Liver (tissue), 9 donors: ENCODE data around the gene PIP5K1C. TPM values are rescaled to one million over a fixed set of nuclear protein-coding genes. Genes with fewer than 3 reads are reported as not detected.

Source experiments
- DNase-seq: peaks from one replicate; pipeline ENCODE4 v3.0.0-alpha.2; 2017; ENCODE audit warnings: low spot score
- H3K27ac ChIP-seq, 2 donors: one replicate each; pipeline ENCODE4 v1.7.0; 2013; ENCODE audit warnings: inconsistent platforms in 2 of 2, low read length in 2 of 2, control low read depth in 1 of 2, low read depth in 1 of 2, mild to moderate bottlenecking in 1 of 2
- H3K27me3 ChIP-seq, 4 donors: one replicate each; pipeline versions ENCODE4 v1.6.1 to v1.7.0; 2013; ENCODE audit warnings: low read length in 3 of 4, inconsistent platforms in 1 of 4, mild to moderate bottlenecking in 1 of 4, moderate library complexity in 1 of 4; ENCODE audit not compliant: control insufficient read depth in 4 of 4, insufficient read depth in 4 of 4
- H3K36me3 ChIP-seq, 4 donors: one replicate each; pipeline versions ENCODE4 v1.6.1 to v1.7.0; 2013; ENCODE audit warnings: low read length in 3 of 4, mild to moderate bottlenecking in 3 of 4, low read depth in 1 of 4, moderate library complexity in 1 of 4; ENCODE audit not compliant: control insufficient read depth in 4 of 4, insufficient read depth in 3 of 4
- H3K4me1 ChIP-seq, 4 donors: one replicate each; pipeline versions ENCODE4 v1.6.1 to v1.7.0; 2013; ENCODE audit warnings: low read length in 3 of 4, mild to moderate bottlenecking in 3 of 4, moderate library complexity in 1 of 4; ENCODE audit not compliant: control insufficient read depth in 4 of 4, insufficient read depth in 4 of 4
- H3K4me3 ChIP-seq, 3 donors: one replicate each; pipeline versions ENCODE4 v1.6.1 to v1.7.0; 2013; ENCODE audit warnings: low read length in 3 of 3, control low read depth in 1 of 3, low read depth in 1 of 3, mild to moderate bottlenecking in 1 of 3
- H3K9ac ChIP-seq, 2 donors: one replicate each; pipeline ENCODE4 v1.7.0; 2013; ENCODE audit warnings: low read length in 2 of 2, mild to moderate bottlenecking in 2 of 2, moderate library complexity in 2 of 2, control low read depth in 1 of 2, low read depth in 1 of 2
- H3K9me3 ChIP-seq, 4 donors: one replicate each; pipeline versions ENCODE4 v1.6.1 to v1.7.0; 2013; ENCODE audit warnings: low read length in 3 of 4; ENCODE audit not compliant: control insufficient read depth in 4 of 4
- ATF3 ChIP-seq: IDR thresholded peaks from 2 replicates; pipeline ENCODE4 v1.6.1; 2016; ENCODE audit warnings: antibody characterized with exemption
- CTCF ChIP-seq: fragments of 150-350 bp; IDR thresholded peaks from 2 replicates; pipeline ENCODE4 v1.5.1; 2017; ENCODE audit warnings: improper control_type of control experiment, low read depth, low read length; ENCODE audit not compliant: missing input control
- FOXA1 ChIP-seq: IDR thresholded peaks from 2 replicates; pipeline ENCODE4 v1.6.1; 2016; ENCODE audit warnings: antibody characterized with exemption
- FOXA2 ChIP-seq: IDR thresholded peaks from 2 replicates; pipeline ENCODE4 v1.6.1; 2016; ENCODE audit warnings: antibody characterized with exemption
- GABPA ChIP-seq, 2 donors: IDR thresholded peaks in 1 of 2; conservative IDR thresholded peaks in 1 of 2; 2 replicates each; pipeline ENCODE4 v1.6.1; 2016; ENCODE audit warnings: antibody characterized with exemption in 2 of 2, mild to moderate bottlenecking in 1 of 2, moderate library complexity in 1 of 2
- HNF4A ChIP-seq, 2 donors: conservative IDR thresholded peaks; 2 replicates each; pipeline ENCODE4 v1.6.1; 2016; ENCODE audit warnings: antibody characterized with exemption in 2 of 2, mild to moderate bottlenecking in 2 of 2
- JUND ChIP-seq, 2 donors: IDR thresholded peaks; 2 replicates each; pipeline ENCODE4 v1.6.1; 2016; ENCODE audit warnings: antibody characterized with exemption in 2 of 2
- MAX ChIP-seq: IDR thresholded peaks from 2 replicates; pipeline ENCODE4 v1.6.1; 2016; ENCODE audit warnings: antibody characterized with exemption
- NR2F2 ChIP-seq: IDR thresholded peaks from 2 replicates; pipeline ENCODE4 v1.6.1; 2016; ENCODE audit warnings: antibody characterized with exemption
- RXRA ChIP-seq, 2 donors: IDR thresholded peaks; 2 replicates each; pipeline ENCODE4 v1.6.1; 2017 to 2018; ENCODE audit warnings: antibody characterized with exemption in 2 of 2, mild to moderate bottlenecking in 1 of 2
- SP1 ChIP-seq: IDR thresholded peaks from 2 replicates; pipeline ENCODE4 v1.6.1; 2018; ENCODE audit warnings: antibody characterized with exemption, mild to moderate bottlenecking
- TAF1 ChIP-seq: conservative IDR thresholded peaks from 2 replicates; pipeline ENCODE4 v1.6.1; 2016; ENCODE audit warnings: antibody characterized with exemption, mild to moderate bottlenecking
- WGBS: extraction: QIAGEN DNeasy Blood & Tissue Kit; methylation state at CpG from one replicate; pipeline ENCODE4 v1.1.7; 2013; 5-methylcytosine and 5-hydroxymethylcytosine counted together
- polyA plus RNA-seq, 2 donors: library from polyadenylated mRNA; stranded (reverse) in 1 of 2; unstranded in 1 of 2; fragments of 200-250 nt in 1 of 2; fragments of >200 nt in 1 of 2; fragmentation: Nextera tagmentation in 1 of 2; extraction: Ambion mirVana in 1 of 2; gene quantifications; one replicate each; pipeline versions ENCODE4 v1.2.1 to v1.2.3, GENCODE V29; 2013 to 2015
- total RNA-seq, 2 donors: library from RNA; depleted of rRNA; stranded (reverse); fragments of >200 nt; gene quantifications; one replicate each; pipeline ENCODE4 v1.2.3, GENCODE V29; 2014
- TF ChIP-seq, protein P1 (sequence below): IDR thresholded peaks from 2 replicates; pipeline ENCODE4 v1.6.1; 2016; ENCODE audit warnings: antibody characterized with exemption, mild to moderate bottlenecking
- donor health status: healthy.
- donor health status: healthy.
- donor health status: healthy.
- donor health status: healthy.
- donor health status: healthy.

Gene PIP5K1C
- total and polyA plus RNA-seq, 4 donors: 1.8 to 7.4 (median 6.0) TPM

DNA sequence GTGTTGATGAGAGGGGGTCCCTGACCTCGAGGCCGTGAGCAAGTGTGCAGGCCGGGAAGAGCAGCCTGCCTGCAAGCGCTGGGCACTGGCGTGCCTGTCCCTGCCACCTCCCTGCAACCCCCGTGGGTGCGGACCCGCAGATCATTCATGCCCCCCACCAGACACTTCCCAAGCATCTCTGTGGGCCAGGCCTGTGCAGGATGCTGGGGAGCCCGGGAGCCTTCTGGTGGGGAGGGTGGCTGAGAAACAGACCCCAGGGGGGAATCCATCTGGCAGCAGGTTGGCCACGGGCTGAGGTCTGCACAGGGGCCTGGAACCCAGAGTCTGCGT, 55.2 kb downstream of the PIP5K1C start:
- TF ChIP-seq GABPA (IDR thresholded peaks at IDR 0.05 in 1 of 2, conservative IDR thresholded peaks at IDR 0.05 in 1 of 2) (no peak), ATF3 (no peak), SP1 (no peak), RXRA (IDR thresholded peaks at IDR 0.05) (no peak), TAF1 (no peak)
- no peaks in the 10 kb centered on the region for H3K9me3 ChIP-seq
- 58% methylated on average over 11 of the region's 11 CpGs for WGBS
- H3K27me3 ChIP-seq: no peaks in the 10 kb centered on the region
- DNase-seq: no peak
- H3K27ac ChIP-seq: peak overlapping the region in 1 of 2 donors; percentile 9
- no peak overlapping the region for H3K4me3 ChIP-seq
- H3K4me1 ChIP-seq: peaks cover 7 to 19% (median 15%) of the 10 kb centered on the region in 4 donors
- H3K9ac ChIP-seq: no peak overlapping the region
- H3K36me3 ChIP-seq: peaks cover 0 to 6% (median 2%) of the 10 kb centered on the region in 4 donors

GRCh38 chr19:3644351-3645066, 55.8 kb downstream of the PIP5K1C start:
- no peak overlapping the region for H3K4me3 ChIP-seq
- peak overlapping the region; percentile 9 to 52 for H3K27ac ChIP-seq
- WGBS: 60% methylated on average over 19 of the region's 19 CpGs
- H3K36me3 ChIP-seq: peaks cover 0 to 9% (median 6%) of the 10 kb centered on the region in 4 donors
- peaks cover 7 to 16% (median 12%) of the 10 kb centered on the region in 4 donors for H3K4me1 ChIP-seq
- no peaks in the 10 kb centered on the region for H3K9me3 ChIP-seq
- H3K27me3 ChIP-seq: no peaks in the 10 kb centered on the region
- TF ChIP-seq HNF4A (conservative IDR thresholded peaks at IDR 0.05): peak; percentile 44 to 72
- TF ChIP-seq SP1: peak; percentile 67
- peak; percentile 98 to 99 for TF ChIP-seq RXRA (IDR thresholded peaks at IDR 0.05)
- no peak for TF ChIP-seq CTCF
- peak; percentile 81 for TF ChIP-seq FOXA1
- H3K9ac ChIP-seq: no peak overlapping the region
- peak; percentile 71 for DNase-seq

- TF ChIP-seq NR2F2: no peak
- TF ChIP-seq MAX: no peak
- no peak for TF ChIP-seq FOXA2
- TF ChIP-seq, protein P1, sequence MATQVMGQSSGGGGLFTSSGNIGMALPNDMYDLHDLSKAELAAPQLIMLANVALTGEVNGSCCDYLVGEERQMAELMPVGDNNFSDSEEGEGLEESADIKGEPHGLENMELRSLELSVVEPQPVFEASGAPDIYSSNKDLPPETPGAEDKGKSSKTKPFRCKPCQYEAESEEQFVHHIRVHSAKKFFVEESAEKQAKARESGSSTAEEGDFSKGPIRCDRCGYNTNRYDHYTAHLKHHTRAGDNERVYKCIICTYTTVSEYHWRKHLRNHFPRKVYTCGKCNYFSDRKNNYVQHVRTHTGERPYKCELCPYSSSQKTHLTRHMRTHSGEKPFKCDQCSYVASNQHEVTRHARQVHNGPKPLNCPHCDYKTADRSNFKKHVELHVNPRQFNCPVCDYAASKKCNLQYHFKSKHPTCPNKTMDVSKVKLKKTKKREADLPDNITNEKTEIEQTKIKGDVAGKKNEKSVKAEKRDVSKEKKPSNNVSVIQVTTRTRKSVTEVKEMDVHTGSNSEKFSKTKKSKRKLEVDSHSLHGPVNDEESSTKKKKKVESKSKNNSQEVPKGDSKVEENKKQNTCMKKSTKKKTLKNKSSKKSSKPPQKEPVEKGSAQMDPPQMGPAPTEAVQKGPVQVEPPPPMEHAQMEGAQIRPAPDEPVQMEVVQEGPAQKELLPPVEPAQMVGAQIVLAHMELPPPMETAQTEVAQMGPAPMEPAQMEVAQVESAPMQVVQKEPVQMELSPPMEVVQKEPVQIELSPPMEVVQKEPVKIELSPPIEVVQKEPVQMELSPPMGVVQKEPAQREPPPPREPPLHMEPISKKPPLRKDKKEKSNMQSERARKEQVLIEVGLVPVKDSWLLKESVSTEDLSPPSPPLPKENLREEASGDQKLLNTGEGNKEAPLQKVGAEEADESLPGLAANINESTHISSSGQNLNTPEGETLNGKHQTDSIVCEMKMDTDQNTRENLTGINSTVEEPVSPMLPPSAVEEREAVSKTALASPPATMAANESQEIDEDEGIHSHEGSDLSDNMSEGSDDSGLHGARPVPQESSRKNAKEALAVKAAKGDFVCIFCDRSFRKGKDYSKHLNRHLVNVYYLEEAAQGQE: no peak
- TF ChIP-seq HNF4A (conservative IDR thresholded peaks at IDR 0.05): no peak
- TF ChIP-seq GABPA (IDR thresholded peaks at IDR 0.05 in 1 of 2, conservative IDR thresholded peaks at IDR 0.05 in 1 of 2): no peak
- TF ChIP-seq JUND (IDR thresholded peaks at IDR 0.05): no peak
- TF ChIP-seq ATF3: no peak
- no peak for TF ChIP-seq TAF1
- H3K4me1 ChIP-seq: peaks cover 7 to 16% (median 12%) of the 10 kb centered on the region in 4 donors
- no peak for DNase-seq
- H3K4me3 ChIP-seq: no peak overlapping the region
- peaks cover 0 to 11% (median 6%) of the 10 kb centered on the region in 4 donors for H3K36me3 ChIP-seq
- no peak overlapping the region for H3K27ac ChIP-seq
- no peaks in the 10 kb centered on the region for H3K27me3 ChIP-seq
- H3K9me3 ChIP-seq: no peaks in the 10 kb centered on the region
- WGBS: 93% methylated on average over 28 of the region's 28 CpGs
- no peak overlapping the region for H3K9ac ChIP-seq
These were observed 56.5 kb downstream of the PIP5K1C start for GRCh38 chr19:3643674-3644313.
